HL-60/S4 treated with phorbol 12-myristate 13-acetate at 8.2 ng/mL for 4 days and 3 days (cell line): ENCODE results near the gene LPP.

Experiments
- in situ Hi-C: fragments of 300-500 bp; cut with MboI; formaldehyde crosslinking; loops from 2 replicates; pipeline ENCODE4 v1.15.0; 2022; ENCODE audit warnings: low sequenced_read_pairs

Gene LPP

GRCh38 chr3:188270423-188270972, 116.5 kb downstream of the LPP start:
- in situ Hi-C loops = no loop called here

- in situ Hi-C loops = no loop called here
Measured at GRCh38 chr3:188271226-188271914, 117.4 kb downstream of the LPP start.

GRCh38 chr3:188272481-188273372, 118.8 kb downstream of the LPP start:
- in situ Hi-C loops = no loop called here

GRCh38 chr3:188274249-188274915, 120.4 kb downstream of the LPP start:
- in situ Hi-C loops = no loop called here

- in situ Hi-C loops = no loop called here
Measured at GRCh38 chr3:188276375-188276774, 122.4 kb downstream of the LPP start.

GRCh38 chr3:188278717-188279324, 124.9 kb downstream of the LPP start:
- in situ Hi-C loops = no loop called here

- in situ Hi-C loops = no loop called here
Measured at GRCh38 chr3:188279502-188280335, 125.8 kb downstream of the LPP start.

GRCh38 chr3:188280627-188281026, 126.7 kb downstream of the LPP start:
- in situ Hi-C loops = no loop called here

- in situ Hi-C loops = no loop called here
Measured at GRCh38 chr3:188282871-188283270, 128.9 kb downstream of the LPP start.

- in situ Hi-C loops = no loop called here
Measured at GRCh38 chr3:188283347-188283746, 129.4 kb downstream of the LPP start.

- in situ Hi-C loops = no loop called here
Measured at GRCh38 chr3:188284455-188285212, 130.7 kb downstream of the LPP start.

- in situ Hi-C loops = no loop called here
Measured at GRCh38 chr3:188286087-188286513, 132.1 kb downstream of the LPP start.

- in situ Hi-C loops = no loop called here
Measured at GRCh38 chr3:188287339-188287738, 133.4 kb downstream of the LPP start.

GRCh38 chr3:188287762-188288505, 134.0 kb downstream of the LPP start:
- in situ Hi-C loops = no loop called here

- in situ Hi-C loops = no loop called here
Measured at GRCh38 chr3:188292251-188292650, 138.3 kb downstream of the LPP start.

GRCh38 chr3:188292827-188293226, 138.9 kb downstream of the LPP start:
- in situ Hi-C loops = no loop called here

GRCh38 chr3:188294113-188294512, 140.2 kb downstream of the LPP start:
- in situ Hi-C loops = no loop called here

- in situ Hi-C loops = no loop called here
Measured at GRCh38 chr3:188294823-188295487, 141.0 kb downstream of the LPP start.
